GM18526 (cell line): ENCODE measurements around the gene GPR156.

ENCODE experiments used
- POLR2A ChIP-seq: IDR thresholded peaks from 3 replicates; pipeline ENCODE4 v1.6.1; 2011; ENCODE audit not compliant: insufficient read length; ENCODE audit errors: extremely low read depth

The GPR156 gene

DNA sequence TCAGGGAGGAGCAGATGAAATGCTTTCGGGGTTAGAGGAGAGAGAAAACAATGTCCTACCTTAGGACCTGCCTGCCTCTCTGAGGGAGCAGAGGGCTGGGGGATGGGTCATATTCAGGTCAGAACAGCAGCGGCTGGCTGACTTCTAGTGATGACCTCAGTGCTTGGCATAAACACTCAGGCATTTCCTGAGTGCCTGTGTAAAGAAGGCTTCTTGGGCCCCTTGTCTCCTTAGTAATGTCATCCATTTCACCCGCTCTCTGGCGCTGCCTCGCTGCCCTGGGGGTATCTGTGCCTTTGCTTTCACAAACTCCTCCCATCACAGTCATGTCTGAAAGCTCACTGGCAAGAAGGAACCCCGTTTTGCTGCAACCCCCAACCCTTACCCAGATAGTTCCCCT lies 107.9 kb downstream of the GPR156 start:
- no peak for TF ChIP-seq POLR2A

DNA sequence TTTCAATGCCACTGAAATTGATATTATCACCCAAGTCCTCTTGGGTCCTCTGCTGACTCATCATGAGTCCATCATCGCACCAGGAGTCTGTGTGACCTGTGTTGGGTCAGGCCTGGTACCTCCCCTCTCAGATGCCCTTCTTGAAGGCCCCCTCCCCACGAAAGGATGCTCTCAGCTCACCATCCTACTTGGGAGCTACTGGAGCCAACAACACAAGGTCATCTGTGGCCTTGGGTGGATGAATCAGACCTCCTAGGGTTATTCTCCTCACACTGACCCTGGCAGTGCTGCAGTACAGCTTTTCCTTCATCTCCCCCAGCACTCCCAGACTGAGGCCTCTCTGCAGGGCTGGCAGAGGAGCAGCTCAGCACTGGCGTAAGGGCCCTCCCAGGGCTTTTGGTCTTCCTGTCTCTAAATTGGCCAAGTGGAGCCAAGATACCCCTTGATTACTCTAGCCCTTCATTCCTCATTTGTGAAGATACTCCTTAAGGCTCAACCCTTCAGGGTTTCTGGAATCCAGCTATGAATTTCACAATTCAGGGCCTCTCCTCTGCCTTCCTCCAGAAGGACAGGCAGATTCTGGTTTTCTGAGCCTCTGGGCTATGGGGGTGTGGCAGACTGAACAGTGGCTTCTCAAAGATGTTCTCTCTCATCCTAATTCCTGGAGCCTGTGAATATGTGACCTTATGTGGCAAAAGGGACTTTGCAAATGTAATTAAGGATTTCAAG lies 110.0 kb downstream of the GPR156 start:
- no peak for TF ChIP-seq POLR2A

DNA sequence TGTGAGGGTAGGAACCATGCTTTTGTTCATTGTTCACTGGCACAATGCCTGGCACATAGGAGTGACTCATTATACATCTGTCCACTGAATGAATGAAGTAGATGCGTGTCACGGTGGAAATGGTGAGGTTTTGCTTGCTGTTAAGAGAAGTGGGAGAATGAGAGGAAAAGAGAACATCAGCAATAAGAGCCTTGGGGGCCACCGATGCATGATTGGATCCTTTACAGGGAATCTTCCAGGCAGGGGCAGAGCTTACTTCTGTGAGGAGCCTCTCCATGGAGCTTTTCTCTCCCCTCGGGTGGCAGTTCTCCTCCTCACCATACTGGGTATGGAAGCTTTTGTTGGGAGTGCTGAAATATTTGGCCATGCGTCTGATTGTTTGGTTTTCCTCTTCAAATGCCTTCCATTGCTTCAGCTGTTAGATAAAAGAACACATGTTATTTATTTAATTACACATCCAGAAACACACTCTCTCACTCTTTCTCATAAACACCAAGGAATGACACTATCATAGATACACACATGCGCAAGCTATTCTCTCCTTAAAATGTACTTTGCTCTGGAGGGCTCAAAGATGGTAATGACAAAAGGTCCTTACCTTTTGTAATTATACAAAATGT lies 111.9 kb downstream of the GPR156 start:
- TF ChIP-seq POLR2A, result no peak

DNA sequence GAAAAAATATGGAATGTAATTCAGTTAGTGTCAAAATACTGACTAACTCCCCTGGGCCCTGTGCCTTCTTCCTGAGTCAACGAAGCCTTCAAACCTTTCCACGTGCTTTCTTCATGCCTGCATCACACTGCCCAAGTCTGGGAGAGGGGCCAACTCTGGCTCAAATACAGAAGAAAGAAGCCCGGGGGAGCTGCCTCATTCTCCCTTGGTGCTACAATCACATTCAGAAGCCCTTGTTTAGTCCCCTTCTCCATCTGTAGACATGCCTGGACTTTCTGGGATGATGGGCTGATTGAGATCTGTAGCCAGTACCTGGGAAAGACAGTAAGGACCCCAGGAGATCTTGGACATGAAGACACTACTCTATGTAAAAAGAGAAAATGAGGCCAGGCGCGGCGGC lies 113.0 kb downstream of the GPR156 start:
- TF ChIP-seq POLR2A, result no peak

DNA sequence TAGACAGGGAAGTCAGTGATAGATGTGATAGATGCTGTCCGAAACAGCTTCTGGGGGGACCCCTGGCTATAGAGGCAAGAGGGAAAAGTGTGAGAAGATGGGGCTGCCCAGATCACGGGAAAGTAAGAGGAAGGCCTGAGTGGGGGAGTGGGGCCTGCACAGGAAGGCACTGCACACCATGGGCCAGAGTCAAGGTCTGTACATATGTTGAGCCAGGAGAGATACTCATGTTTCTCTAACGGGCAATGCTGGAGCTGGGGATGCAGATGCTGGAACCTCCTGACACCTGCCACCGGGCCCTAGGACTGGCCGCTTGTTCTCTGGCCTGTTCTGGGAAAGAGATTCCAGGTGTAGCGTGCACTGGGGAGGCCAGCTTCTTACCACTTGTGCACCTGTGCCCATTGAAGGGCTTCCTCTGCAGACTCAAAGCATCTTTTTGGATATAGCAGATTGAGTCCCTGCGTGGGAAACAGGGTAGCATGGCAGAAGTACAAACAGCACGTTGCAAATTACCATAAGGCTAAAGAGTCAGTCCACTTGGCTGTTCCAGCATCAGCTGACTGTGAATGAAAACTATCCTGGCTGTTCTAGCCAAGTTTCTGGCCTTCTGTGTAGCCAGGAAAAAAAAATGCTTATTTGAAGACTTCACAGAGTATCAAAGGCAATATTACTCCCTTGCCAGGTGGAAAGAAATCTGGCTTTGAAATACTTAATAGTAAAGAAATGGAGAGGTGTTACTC lies 113.7 kb downstream of the GPR156 start:
- no peak for TF ChIP-seq POLR2A

DNA sequence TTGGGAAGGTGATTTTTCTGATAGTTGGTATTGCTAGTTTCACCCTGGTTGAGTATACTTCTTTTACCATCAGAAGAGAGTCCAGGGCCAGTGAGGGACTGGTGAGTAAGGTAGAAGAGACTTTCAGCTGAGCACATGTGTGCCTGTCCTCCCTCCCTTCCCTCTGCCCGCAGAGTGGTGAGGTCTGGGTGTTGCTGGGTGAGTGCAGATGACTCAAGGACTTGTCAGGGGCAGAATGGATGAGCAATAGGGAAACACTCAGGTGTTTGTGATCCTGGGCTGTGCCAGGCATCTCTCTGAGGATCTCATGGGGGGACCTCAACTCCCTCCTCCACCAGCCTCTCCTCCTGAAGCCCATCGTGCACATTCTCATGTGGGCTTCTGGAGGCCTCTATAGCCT lies 114.8 kb downstream of the GPR156 start:
- TF ChIP-seq POLR2A, result no peak

DNA sequence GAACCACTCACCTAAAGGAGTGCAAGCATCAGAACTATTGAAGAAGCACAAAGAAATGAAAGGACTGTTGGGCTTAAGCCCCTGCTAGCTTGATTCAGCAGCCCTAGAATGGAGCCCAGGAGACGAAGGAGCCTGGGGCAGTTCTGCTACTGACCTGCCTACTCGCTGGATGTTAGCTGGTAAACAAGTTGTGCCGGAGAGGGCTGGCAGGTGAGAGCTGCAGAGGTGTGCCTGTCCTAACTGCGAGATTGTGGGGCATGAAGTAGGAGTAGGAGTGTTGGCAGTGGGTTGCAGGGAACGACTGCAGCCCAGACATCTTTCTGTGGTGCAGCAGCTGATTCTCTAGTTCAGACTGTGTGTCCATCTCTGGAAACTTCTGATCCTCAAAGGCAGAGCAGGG lies 115.6 kb downstream of the GPR156 start:
- no peak for TF ChIP-seq POLR2A

DNA sequence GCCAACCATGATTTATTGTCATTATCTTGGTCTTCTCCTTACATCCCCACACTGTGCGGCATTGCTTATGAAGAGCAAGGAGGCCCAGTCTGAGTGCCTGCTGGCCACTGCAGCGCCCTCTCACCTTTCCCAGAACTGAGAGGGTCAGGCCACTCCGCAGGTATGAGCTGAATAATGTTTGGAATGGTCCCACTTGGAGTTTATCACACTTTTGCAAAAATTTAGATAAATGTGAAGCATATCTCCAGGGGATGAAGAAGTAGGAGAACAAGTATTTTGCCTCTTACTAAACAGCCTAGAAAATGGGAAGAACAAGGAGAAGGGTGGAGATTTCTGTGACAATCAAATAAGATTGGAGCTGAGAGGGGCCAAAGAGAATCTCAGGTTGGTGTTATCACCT lies 116.4 kb downstream of the GPR156 start:
- TF ChIP-seq POLR2A, result no peak

DNA sequence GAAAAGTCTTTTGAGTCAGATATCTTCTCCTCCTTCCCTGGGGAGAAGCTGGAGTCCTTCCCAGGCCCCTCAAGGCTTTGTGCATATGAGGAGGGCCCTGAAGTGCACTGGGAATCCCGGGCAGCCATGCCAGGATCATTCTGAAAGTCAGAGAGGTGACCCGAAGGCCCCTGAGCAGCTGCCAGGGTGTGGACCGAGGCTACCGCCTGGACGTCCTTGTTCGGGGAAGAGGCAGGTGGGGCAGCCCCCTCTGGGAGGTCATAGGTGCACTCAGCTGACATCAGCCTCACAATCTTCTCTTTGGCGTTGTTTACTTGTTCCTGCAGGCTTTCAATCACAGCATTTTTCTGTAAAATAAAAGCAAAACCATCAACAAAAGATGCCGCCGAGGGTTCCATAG lies 117.0 kb downstream of the GPR156 start:
- TF ChIP-seq POLR2A, result no peak

DNA sequence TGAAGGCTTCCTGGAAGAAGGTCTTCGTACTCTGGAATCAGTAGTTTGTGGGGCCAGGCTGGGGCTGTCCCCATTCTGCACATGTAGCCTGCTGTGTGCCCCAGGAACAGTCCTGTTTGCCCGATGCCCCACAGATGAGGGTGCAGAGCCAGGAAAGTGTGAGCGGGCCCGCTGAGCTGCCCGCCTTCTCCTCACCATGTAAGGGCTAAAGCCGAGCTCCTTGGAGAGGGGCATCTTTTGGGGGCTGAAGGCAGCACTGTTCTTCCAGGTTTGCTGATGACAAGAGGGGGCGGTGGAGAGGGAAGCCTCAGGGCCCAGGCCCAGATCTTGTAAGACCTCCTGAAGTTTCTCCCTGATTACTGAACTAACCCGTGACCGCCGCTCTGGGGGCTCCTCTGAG lies 117.5 kb downstream of the GPR156 start:
- TF ChIP-seq POLR2A, result no peak

DNA sequence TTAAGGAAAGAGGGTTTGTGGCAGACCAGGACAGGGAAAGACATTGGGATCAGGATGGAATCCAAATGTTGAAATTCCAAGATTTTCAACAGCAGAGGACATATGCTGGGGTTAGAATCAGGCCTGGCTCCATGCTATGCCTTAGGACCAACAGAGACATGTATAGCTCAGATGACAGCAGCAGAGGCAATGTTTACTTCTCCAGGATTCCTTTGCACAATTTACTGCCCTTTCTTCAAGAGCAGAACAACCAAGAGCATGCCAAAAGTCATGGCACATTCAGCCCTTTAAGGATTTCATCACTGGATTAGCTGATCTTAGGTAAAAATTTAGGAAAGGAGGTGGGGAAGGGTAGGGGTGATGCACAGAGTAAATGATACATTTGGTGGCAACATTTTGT lies 121.2 kb downstream of the GPR156 start:
- TF ChIP-seq POLR2A, result no peak

DNA sequence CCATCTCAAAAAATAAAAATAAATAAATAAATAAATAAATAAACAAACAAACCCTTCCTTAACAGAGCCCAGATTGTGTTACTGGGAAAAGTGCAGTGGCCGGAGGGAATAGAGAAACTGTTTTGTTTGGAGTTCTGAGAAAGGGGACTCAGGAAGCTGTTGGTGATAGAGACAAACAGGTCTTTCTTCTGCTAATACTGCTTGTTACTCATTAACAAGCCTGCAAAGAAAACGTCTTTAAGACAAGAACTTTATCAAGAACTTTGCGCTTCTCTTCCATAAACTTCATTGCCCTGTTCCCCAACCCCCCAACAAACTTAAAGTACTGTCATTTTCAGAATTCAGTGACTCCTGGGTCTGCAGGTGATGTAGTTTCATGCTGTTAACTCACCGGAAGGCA lies 122.0 kb downstream of the GPR156 start:
- no peak for TF ChIP-seq POLR2A

DNA sequence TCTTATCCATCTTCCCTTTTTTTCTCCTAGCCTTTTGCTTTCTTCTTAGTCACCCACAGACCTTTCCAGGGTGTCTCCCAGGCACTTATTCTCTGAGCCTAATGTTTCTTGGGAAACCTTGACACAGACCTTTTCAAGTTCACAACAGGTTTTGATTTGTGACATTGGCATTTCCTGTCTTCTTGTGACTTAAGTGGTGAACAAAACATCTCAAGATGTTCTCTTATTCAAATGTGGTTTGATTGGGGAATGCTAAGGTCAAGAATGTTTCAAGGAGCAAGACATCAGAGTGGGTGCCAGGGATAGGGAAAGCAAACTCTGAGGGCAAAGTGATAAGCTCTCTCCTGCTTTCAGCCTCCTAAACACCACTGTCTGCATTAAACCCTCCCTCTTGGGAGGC lies 122.6 kb downstream of the GPR156 start:
- TF ChIP-seq POLR2A, result no peak

DNA sequence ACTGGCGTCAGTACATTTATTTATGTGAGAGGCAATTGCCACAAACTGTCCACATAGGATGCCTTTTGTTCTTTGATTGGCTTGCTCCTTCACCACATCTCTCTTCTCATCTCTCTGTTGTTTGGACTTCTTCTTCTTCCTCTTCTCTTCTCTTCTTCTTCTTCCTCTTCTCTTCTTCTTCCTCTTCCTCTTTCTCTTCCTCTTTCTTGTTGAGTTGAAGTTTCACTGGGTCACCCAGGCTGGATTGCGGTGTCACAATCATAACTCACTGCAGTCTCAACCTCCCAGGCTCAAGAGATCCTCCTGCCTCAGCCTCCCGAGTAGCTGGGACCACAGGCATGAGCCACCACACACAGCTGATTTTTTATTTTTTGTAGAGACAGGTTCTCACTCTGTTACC lies 123.1 kb downstream of the GPR156 start:
- TF ChIP-seq POLR2A, result no peak

DNA sequence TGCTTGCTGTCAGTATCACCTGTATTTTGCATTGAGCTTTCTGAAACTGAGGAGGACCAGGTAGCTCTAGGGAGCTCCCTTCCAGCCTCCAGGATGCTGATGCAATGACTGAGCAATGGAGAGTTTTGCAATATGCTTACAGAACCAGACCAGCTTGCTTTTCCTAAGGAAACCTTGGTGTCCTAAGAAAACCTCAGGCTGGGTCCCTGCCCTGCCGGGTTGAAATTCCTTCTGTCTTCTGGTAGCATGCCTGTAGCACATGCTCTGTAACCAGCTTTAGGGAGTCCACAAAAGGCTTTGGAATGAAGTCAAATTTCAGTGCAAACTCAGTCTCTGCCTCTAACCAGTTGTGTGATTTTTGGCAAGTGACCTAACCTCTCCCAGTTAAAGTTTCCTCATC lies 125.0 kb downstream of the GPR156 start:
- TF ChIP-seq POLR2A, result no peak

DNA sequence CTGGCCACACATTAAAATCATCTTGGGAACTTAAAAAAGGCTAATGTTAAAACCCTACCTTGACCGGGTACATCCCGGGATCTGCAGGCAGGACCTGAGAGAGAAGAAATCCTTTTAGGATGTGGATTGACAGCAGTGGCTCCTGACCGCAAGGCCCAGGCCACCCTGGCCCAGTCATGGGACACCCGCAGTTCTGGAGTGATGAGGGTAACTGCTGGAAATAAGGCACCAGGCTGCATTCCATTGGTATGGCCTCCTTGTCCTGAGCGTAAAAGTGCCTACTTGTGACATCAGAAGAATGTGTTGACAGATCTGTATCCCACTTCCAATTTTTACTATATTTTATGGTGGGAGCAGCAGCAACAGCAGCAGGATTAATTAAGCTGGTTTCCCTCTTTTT lies 127.3 kb downstream of the GPR156 start:
- TF ChIP-seq POLR2A, result no peak
